GM19468 (cell line): Measurements from ENCODE around the gene FAM120AOS.

Experiments
- ATAC-seq: cut with Tn5 transposase; IDR thresholded peaks from one replicate; pipeline ENCODE4 v1.9.1; 2021; ENCODE audit warnings: mild to moderate bottlenecking, moderate library complexity, moderate number of reproducible peaks; ENCODE audit not compliant: unreplicated experiment; ENCODE audit errors: extremely low read depth

The FAM120AOS gene

DNA sequence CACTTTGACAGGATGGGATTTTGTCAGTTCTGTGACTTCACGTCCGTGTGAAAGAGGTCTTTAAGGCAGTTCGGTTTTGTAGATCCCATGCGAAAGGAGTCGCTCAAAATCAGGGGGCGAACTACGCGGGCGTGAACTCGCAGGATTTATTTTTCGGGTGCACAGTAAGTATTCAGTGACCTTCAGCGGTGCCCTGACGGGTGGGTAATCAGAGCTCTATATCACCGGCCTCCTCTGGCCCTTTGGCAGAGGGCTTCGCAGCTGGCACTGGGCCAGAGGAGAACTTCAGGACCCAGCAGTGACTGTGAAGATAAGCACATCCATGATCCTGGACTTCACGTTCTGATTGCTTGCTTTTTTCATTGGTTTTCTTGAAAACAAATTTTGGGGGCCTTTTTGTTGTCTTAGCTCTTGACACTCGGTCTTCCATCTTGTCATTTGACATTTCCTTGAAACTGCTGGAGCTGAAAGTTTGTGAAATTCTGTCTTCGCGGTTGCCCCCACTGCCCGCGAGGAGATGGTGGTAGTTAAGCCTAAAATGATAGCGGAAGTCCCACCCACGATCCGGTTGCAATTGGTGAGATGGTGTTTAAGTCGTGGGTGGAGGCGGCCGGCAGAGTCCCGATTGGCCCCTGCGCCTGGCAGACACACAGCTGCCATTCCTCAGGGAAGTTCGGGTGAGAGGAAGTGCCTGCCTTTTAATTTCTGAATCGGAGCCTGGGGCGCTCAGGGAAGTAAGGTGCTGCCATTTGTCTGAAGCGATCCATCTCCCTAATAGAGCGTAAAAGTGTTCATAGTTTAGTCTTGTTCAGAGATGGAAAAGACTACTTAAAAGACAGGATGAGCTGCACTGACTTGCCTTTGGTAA lies at the start of gene FAM120AOS:
FAM120AOS (minus strand) TSS at position 535 of the 868 bp plus-strand sequence. CDS start 872 bp downstream, outside the sequence.
- peak; percentile 29 for ATAC-seq

DNA sequence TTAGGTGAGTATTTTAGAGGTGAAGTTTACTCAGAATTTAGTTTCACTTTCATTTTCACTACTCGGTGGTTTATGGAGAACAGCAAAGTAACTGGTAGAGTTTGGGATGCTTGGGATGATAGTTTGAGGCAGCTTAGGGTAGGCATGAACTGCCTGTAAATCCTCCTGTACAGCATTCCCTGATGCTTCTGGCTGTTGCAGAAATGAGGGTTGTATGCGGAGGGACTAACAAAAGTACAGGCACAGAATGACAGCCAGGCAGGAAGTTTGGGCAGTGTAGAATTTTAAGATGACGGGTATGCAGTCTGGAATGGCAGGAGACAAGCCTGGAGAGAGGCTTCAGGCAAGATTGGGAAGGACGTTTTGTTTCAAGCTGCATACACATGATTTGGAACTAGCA lies 48.0 kb upstream of the FAM120AOS start:
- no peak for ATAC-seq

GRCh38 chr9:93500571-93501298 lies 47.4 kb upstream of the FAM120AOS start:
- no peak for ATAC-seq

- ATAC-seq = no peak
Measured at GRCh38 chr9:93496285-93496684, 42.9 kb upstream of the FAM120AOS start.

- ATAC-seq = no peak
Measured at GRCh38 chr9:93493949-93494348, 40.6 kb upstream of the FAM120AOS start.

GRCh38 chr9:93492327-93492726 lies 38.9 kb upstream of the FAM120AOS start:
- no peak for ATAC-seq

- ATAC-seq = no peak
Measured at GRCh38 chr9:93491593-93492232, 38.3 kb upstream of the FAM120AOS start.

GRCh38 chr9:93488244-93488643 lies 34.9 kb upstream of the FAM120AOS start:
- no peak for ATAC-seq

DNA sequence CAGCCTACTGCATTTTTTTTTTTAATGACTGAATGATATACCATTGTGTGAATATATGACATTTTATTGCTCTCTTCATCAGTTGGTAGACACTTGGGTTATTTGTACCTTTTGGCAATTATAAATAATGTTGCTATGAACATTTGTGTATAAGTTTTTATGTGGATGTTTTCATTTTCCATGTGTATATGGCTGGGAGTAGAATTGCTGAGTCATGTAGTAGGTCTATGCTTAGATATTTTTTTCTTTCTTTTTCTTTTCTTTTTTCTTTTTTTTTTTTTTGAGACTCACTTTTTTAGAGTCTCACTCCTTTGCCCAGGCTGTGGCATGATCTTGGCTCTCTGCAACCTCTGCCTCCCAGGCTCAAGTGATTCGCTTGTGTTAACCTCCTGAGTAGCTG lies 32.9 kb upstream of the FAM120AOS start:
- ATAC-seq = no peak

DNA sequence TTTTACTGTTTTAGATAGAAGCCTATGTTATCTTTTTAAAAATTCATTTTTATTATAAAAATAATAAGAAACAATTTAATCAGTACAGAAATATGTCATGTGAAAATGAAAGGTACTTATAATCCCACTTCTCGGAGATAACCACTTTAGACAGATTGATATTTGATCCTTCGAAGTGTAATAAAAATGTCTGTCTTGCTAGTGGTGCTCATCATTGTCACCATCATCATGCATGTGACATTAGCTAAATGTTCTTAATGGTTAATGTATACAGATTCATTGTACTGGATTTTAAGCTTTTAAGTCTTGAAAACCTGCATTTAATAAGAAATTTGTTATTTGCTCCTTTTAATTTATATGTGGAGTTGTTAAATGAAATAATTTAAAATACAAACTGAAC lies 30.1 kb upstream of the FAM120AOS start:
- ATAC-seq = no peak

GRCh38 chr9:93480728-93481324 lies 27.4 kb upstream of the FAM120AOS start:
- ATAC-seq = no peak

GRCh38 chr9:93480262-93480661 lies 26.9 kb upstream of the FAM120AOS start:
- no peak for ATAC-seq

DNA sequence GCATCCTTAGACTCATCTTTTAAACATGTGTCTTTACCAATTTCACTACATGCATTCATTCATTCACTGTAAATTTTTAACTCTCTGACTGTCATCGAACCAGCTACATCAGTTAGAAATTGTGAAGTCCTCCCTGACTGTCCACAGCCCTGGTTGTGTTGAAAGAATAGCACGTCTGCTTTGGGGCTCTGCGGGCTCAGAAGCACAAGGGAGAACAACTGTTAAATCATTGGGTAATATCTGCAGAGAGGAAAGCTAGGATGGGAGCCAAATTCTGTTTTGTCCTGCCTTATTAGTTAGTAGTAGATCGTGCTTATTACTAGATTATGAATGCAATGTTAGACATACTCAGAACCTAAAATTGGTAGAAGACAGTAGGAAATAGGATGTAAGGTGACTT lies 26.3 kb upstream of the FAM120AOS start:
- ATAC-seq = no peak

- no peak for ATAC-seq
Measured at GRCh38 chr9:93477397-93477796, 24.0 kb upstream of the FAM120AOS start.

GRCh38 chr9:93476924-93477323 lies 23.5 kb upstream of the FAM120AOS start:
- ATAC-seq = no peak

GRCh38 chr9:93475856-93476255 lies 22.5 kb upstream of the FAM120AOS start:
- ATAC-seq = no peak

- ATAC-seq = no peak
Measured at GRCh38 chr9:93475108-93475507, 21.7 kb upstream of the FAM120AOS start.

- no peak for ATAC-seq
Measured at GRCh38 chr9:93473411-93473810, 20.0 kb upstream of the FAM120AOS start.

- ATAC-seq = no peak
Measured at GRCh38 chr9:93471124-93471523, 17.7 kb upstream of the FAM120AOS start.

GRCh38 chr9:93470391-93470790 lies 17.0 kb upstream of the FAM120AOS start:
- ATAC-seq = no peak
